Neural progenitor cell (in vitro differentiated cells): ENCODE results near the gene ABCG5.

Source experiments
- CTCF ChIP-seq: fragments of 200-600 bp; sonication (generic); IDR thresholded peaks from 2 replicates; pipeline ENCODE4 v1.5.1; 2017; ENCODE audit warnings: antibody characterized with exemption, mild to moderate bottlenecking
- EZH2 ChIP-seq: fragments of 200-600 bp; sonication (generic); IDR thresholded peaks from 2 replicates; pipeline ENCODE4 v1.6.1; 2017; ENCODE audit warnings: antibody characterized with exemption, mild to moderate bottlenecking, moderate library complexity
- EZH2phosphoT487 ChIP-seq: fragments of 200-600 bp; sonication (generic); IDR thresholded peaks from 2 replicates; pipeline ENCODE4 v1.6.1; 2017; ENCODE audit warnings: antibody characterized with exemption

- TF ChIP-seq CTCF (no peak), EZH2phosphoT487 (no peak), EZH2 (no peak)
Measured at GRCh38 chr2:43800894-43801293, 37.7 kb downstream of the ABCG5 start.
